Stimulated activated naive CD8-positive, alpha-beta T cell treated with anti-CD3 and anti-CD28 coated beads, Interleukin-15, amount 100 ng/mL, for 72 hours (primary cell): ENCODE results near the gene WASF1.
A peak's percentile ranks its signal among the peaks of the same experiment; 100 is the strongest.
"Not testable (repeated sequence)": the region's sequence is repeated elsewhere in the genome, so short reads cannot be mapped to it uniquely, and the experiment has no call there.

Experiments
- ATAC-seq: fragments of 150-1000 bp; cut with Tn5 transposase; 2 replicates; pipeline ENCODE4 v1.10.0; 2021; ENCODE audit warnings: mild to moderate bottlenecking, moderate library complexity
- DNase-seq, 2 donors: peaks; one replicate each; pipeline ENCODE4 v3.0.0; 2021 to 2022
- H3K27ac Mint-ChIP-seq, 2 donors: one replicate each; pipeline ENCODE4 v1.8.0; 2022; ENCODE audit warnings: mild to moderate bottlenecking in 2 of 2, mixed read lengths in 2 of 2, moderate library complexity in 2 of 2
- H3K27me3 Mint-ChIP-seq: one replicate; pipeline ENCODE4 v1.8.0; 2022; ENCODE audit warnings: mixed read lengths
- H3K4me1 Mint-ChIP-seq: one replicate; pipeline ENCODE4 v1.8.0; 2022; ENCODE audit warnings: mild to moderate bottlenecking, mixed read lengths
- H3K4me3 Mint-ChIP-seq, 2 donors: one replicate each; pipeline ENCODE4 v1.8.0; 2022; ENCODE audit warnings: mild to moderate bottlenecking in 2 of 2, mixed read lengths in 2 of 2, moderate library complexity in 1 of 2
- H3K9me3 Mint-ChIP-seq, 2 donors: one replicate each; pipeline ENCODE4 v1.8.0; 2022; ENCODE audit warnings: mixed read lengths in 2 of 2

Gene WASF1

GRCh38 chr6:110121655-110122054 lies 57.8 kb downstream of the WASF1 start:
- H3K27ac Mint-ChIP-seq, DNase-seq, H3K27me3 Mint-ChIP-seq, H3K4me3 Mint-ChIP-seq, H3K9me3 Mint-ChIP-seq, ATAC-seq, H3K4me1 Mint-ChIP-seq: not testable (repeated sequence)

DNA sequence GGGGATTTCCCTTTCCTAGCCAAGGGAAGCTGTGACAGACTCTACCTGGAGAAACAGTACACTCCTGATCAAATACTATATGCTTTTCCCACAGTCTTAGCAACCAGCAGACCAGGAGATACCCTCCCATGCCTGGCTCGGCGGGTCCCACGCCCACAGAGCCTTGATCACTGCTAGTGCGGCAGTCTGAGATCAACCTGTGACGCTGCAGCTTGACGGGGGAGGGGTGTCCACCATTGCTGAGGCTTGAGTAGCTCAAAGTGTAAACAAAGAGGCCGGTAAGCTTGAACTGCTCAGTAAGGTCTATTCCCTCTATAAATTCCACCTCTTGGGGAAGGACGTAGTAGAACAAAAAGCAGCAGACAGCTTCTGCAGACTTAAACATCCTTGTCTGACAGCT lies 63.2 kb downstream of the WASF1 start:
- Mint-ChIP-seq H3K4me1 (peaks cover 8% of the 10 kb centered on the region), H3K9me3 (peaks cover 5 to 9% of the 10 kb centered on the region in 2 donors), H3K27me3 (no peaks in the 10 kb centered on the region), H3K27ac (no peak overlapping the region), H3K4me3 (no peak overlapping the region)
- ATAC-seq = no peak
- DNase-seq = no peak

DNA sequence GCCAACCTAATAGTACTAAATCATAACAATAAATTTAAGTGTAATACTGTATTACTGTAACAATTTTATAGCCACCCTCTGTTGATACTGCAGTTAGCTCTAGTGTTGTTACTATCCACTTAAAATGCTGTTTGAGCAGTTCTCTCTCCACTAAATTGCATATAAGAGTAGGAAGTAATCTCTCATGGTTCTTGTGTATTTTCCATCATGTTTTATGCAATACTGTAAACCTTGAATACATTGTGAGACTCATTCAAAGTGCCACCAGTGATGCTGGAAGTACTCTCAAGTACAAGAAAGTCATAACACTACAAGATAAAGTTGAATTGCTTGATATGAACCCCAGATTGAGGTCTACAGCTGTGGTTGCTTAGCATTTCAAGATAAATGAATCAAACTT lies 65.5 kb downstream of the WASF1 start:
- DNase-seq = no peak
- Mint-ChIP-seq H3K9me3 (peaks cover 5 to 9% of the 10 kb centered on the region in 2 donors), H3K4me3 (no peak overlapping the region)

GRCh38 chr6:110105296-110105695 lies 74.2 kb downstream of the WASF1 start:
- no peak overlapping the region for H3K4me3 Mint-ChIP-seq
- no peaks in the 10 kb centered on the region for H3K9me3 Mint-ChIP-seq
- H3K27ac Mint-ChIP-seq = no peak overlapping the region
- H3K4me1 Mint-ChIP-seq = no peaks in the 10 kb centered on the region
- no peak for DNase-seq
- no peaks in the 10 kb centered on the region for H3K27me3 Mint-ChIP-seq
- ATAC-seq = no peak

More for the DNA sequence above, 65.5 kb downstream of the WASF1 start:
- no peak overlapping the region for H3K27ac Mint-ChIP-seq
- no peak for ATAC-seq
- peaks cover 8% of the 10 kb centered on the region for H3K4me1 Mint-ChIP-seq
- H3K27me3 Mint-ChIP-seq = no peaks in the 10 kb centered on the region

DNA sequence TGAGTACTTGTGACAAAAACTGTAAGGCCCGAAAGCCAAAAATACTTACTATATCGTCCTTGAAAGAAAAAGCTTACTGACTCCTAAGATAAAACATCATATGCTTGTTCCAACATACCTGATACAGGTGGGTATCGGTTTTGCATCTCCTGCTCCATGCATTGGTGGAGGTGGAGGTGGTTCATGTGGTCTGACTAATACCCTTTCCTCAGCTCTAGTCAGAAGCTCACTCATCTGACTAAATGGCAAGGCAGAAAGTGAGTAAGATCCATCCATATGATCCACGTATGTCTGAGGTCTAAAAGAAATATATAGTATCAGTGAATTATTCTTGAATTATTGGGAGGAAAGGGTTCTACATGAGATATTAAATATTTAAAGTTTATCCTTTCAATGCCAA lies 76.2 kb downstream of the WASF1 start:
- DNase-seq (no peak), ATAC-seq (no peak)
- Mint-ChIP-seq H3K27ac (no peak overlapping the region), H3K4me1 (no peaks in the 10 kb centered on the region), H3K4me3 (no peak overlapping the region), H3K9me3 (no peaks in the 10 kb centered on the region), H3K27me3 (no peaks in the 10 kb centered on the region)

DNA sequence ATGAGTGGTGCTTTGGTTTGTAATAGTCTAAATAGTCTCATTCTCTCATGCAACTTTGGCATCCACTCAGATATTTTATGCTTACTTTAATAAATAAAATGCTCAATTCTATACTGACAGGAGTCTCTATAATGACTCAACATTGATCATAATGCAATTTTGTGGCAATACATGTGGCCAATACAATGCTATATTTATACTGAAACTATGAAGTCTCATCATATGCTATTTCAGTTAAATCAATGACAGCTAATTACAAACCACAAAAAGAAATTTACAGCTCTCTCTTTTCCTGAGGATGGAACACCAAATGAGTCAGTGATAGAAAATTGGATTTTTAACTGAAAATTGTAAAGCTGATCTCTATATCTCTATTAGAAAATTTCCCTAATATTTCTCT lies 77.1 kb downstream of the WASF1 start:
- Mint-ChIP-seq H3K4me1 (no peaks in the 10 kb centered on the region), H3K27me3 (no peaks in the 10 kb centered on the region), H3K27ac (peak overlapping the region in 1 of 2 donors; percentile 20), H3K4me3 (no peak overlapping the region), H3K9me3 (no peaks in the 10 kb centered on the region)
- ATAC-seq (no peak), DNase-seq (no peak)

- no peak overlapping the region for H3K27ac Mint-ChIP-seq
- H3K4me1 Mint-ChIP-seq = no peaks in the 10 kb centered on the region
- H3K27me3 Mint-ChIP-seq = no peaks in the 10 kb centered on the region
- DNase-seq = no peak
- H3K9me3 Mint-ChIP-seq = no peaks in the 10 kb centered on the region
- no peak for ATAC-seq
- H3K4me3 Mint-ChIP-seq = no peak overlapping the region
These were observed 77.6 kb downstream of the WASF1 start for GRCh38 chr6:110101885-110102284.

DNA sequence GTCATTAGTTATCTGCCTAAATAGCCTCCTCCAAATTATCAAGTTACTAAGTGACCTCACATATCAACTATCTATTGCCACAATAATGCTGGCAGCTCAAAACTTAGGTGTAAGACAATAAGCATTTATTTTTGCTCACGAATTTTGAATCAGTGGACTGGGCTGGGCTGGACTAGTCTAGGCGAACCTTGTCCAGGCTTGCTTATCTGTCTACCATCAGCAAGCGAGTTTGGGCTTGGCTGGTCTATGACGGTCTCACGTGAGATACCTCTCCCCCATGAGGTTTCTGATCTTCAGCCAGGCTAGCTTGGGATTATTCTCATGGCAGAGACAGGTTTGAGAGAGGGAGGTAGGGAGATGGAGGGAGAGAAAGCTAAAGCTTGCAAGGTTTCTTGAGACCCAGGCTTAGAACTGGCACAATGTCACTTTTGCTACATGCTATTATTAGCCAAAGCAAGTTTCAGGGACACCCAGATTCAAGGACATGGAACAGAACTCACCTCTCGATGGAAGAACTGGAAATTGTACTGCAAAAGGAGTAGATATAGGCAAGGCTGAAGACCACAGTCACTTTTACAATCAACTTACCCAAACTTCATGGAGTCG lies 80.9 kb downstream of the WASF1 start:
- Mint-ChIP-seq H3K9me3 (no peaks in the 10 kb centered on the region), H3K27ac (no peak overlapping the region), H3K4me3 (no peak overlapping the region), H3K4me1 (no peaks in the 10 kb centered on the region), H3K27me3 (no peaks in the 10 kb centered on the region)
- DNase-seq = no peak
- no peak for ATAC-seq

GRCh38 chr6:110097443-110097842 lies 82.0 kb downstream of the WASF1 start:
- ATAC-seq (no peak), DNase-seq (no peak)
- Mint-ChIP-seq H3K4me3 (no peak overlapping the region), H3K4me1 (no peaks in the 10 kb centered on the region), H3K27ac (no peak overlapping the region), H3K9me3 (no peaks in the 10 kb centered on the region), H3K27me3 (no peaks in the 10 kb centered on the region)

- Mint-ChIP-seq H3K4me3 (no peak overlapping the region), H3K27ac (no peak overlapping the region), H3K27me3 (no peaks in the 10 kb centered on the region), H3K4me1 (no peaks in the 10 kb centered on the region), H3K9me3 (no peaks in the 10 kb centered on the region)
- ATAC-seq (no peak), DNase-seq (no peak)
These were observed 83.5 kb downstream of the WASF1 start for GRCh38 chr6:110095935-110096334.

DNA sequence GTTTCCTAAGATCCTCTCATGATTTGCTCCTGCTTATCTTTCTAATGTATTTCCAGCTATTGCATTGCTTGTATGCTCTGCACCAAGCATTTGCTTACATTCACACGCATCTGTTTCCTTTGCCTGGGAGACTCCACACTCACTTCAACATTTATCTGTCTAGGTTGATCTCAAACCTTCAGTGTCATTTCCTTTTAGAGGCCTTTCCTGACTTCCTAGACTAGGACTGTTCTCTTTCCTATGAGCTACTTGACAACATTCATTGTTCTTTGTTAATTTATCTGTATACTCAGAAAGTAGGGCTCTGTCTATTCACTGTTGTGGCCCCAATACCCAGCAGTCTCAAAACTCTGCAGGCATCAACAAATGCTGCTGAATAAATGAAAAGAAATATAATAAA lies 84.4 kb downstream of the WASF1 start:
- Mint-ChIP-seq H3K4me3 (no peak overlapping the region), H3K27me3 (no peaks in the 10 kb centered on the region), H3K4me1 (no peaks in the 10 kb centered on the region), H3K9me3 (no peaks in the 10 kb centered on the region), H3K27ac (no peak overlapping the region)
- ATAC-seq (no peak), DNase-seq (no peak)

GRCh38 chr6:110093981-110094380 lies 85.5 kb downstream of the WASF1 start:
- Mint-ChIP-seq H3K27ac (no peak overlapping the region), H3K4me3 (no peak overlapping the region), H3K27me3 (no peaks in the 10 kb centered on the region), H3K4me1 (no peaks in the 10 kb centered on the region), H3K9me3 (no peaks in the 10 kb centered on the region)
- no peak for DNase-seq
- no peak for ATAC-seq

- no peaks in the 10 kb centered on the region for H3K27me3 Mint-ChIP-seq
- no peaks in the 10 kb centered on the region for H3K9me3 Mint-ChIP-seq
- DNase-seq = no peak
- no peak overlapping the region for H3K4me3 Mint-ChIP-seq
- ATAC-seq = no peak
- H3K4me1 Mint-ChIP-seq = no peaks in the 10 kb centered on the region
- H3K27ac Mint-ChIP-seq = no peak overlapping the region
These were observed 88.6 kb downstream of the WASF1 start for GRCh38 chr6:110090876-110091275.

DNA sequence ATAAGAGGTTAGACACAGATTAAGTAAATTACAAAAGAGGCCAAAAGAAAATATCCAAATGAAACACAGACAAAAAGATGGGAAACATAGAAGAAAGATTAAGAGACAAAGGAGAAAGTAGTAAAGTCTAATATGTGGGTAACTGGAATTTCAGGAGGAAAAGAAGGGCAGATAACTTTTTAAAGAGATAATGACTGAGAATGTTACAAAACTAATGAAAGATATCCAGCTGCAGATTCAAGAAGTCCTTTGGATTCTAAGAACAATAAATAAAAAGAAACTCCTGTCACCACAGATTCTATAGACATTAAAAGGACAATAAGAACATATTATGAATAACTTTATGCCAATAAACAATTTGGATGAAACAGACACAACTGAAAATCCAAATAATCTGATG lies 90.1 kb downstream of the WASF1 start:
- ATAC-seq (no peak), DNase-seq (no peak)
- Mint-ChIP-seq H3K4me1 (no peaks in the 10 kb centered on the region), H3K27me3 (no peaks in the 10 kb centered on the region), H3K9me3 (no peaks in the 10 kb centered on the region), H3K27ac (no peak overlapping the region), H3K4me3 (no peak overlapping the region)

DNA sequence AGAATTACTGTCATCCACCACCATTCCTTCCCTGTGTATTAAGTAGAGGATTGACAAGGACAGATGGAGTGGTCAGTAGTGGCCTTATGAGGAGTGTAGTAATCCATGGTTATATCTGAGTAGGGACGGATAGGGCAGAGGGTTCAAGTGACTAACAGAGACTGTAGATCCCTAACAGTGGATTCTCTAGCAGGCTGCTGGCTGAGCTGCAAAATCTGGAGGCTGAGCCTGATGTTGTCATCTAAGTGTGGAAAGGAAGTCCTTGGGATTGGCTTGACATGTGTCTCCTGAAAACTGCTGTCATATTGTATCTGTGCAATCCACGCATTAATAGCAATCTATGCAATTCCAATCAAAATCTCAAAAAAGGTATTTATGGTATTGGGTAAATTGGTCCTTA lies 94.2 kb downstream of the WASF1 start:
- Mint-ChIP-seq H3K4me1 (no peaks in the 10 kb centered on the region), H3K9me3 (no peaks in the 10 kb centered on the region), H3K27ac (no peak overlapping the region), H3K4me3 (no peak overlapping the region), H3K27me3 (peaks cover 7% of the 10 kb centered on the region)
- DNase-seq = no peak
- no peak for ATAC-seq

DNA sequence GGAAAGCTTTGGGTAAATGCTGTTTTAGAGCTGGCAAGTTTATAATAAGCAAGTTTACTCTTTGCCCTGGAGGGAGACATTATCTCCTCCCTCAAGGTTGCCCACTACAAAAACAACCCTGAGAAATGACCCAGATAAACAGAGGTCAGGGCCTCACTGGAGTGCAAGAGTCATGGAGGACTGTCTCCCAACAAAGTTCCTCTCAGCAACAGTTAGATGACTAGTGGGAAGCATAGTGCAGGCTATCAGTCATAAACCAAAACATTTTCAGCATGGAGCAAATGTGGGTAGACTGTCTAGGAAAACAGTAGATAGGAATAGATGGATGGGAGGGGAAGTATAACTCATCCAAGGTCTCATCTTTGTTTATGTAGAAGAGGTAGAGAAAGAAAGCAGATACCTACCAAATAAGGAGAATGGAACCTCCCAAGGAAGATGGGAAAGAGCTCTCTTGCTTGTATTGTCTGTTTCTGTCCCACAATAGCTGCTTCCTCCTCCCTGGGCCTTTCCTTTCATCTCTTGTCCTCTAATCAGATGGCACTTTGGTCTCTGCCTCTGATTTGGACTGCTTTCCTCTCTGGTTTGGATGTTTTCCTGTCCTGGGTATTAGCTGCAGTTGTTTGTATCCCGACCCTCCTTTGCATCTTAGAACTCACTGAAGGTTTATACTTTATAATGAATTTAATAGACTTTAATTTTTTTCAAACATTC lies 95.4 kb downstream of the WASF1 start:
- DNase-seq (no peak), ATAC-seq (no peak)
- H3K4me1 Mint-ChIP-seq = no peaks in the 10 kb centered on the region
- no peak overlapping the region for H3K27ac Mint-ChIP-seq
- peaks cover 7% of the 10 kb centered on the region for H3K27me3 Mint-ChIP-seq
- H3K9me3 Mint-ChIP-seq = no peaks in the 10 kb centered on the region
- no peak overlapping the region for H3K4me3 Mint-ChIP-seq

- Mint-ChIP-seq H3K4me3 (no peak overlapping the region), H3K27me3 (no peaks in the 10 kb centered on the region), H3K27ac (no peak overlapping the region), H3K9me3 (no peaks in the 10 kb centered on the region), H3K4me1 (no peaks in the 10 kb centered on the region)
- ATAC-seq = no peak
- DNase-seq = no peak
These were observed 104.1 kb downstream of the WASF1 start for GRCh38 chr6:110075406-110075805.
